Measurements from ENCODE around the gene NDUFA13. TPM values are rescaled to one million over a fixed set of nuclear protein-coding genes. Genes with fewer than 3 reads are reported as not detected.

Gene NDUFA13
- total RNA-seq, 2 experiments from 2014 or later = 314 to 363 TPM

GRCh38 chr19:19542507-19542906, 26.5 kb downstream of the NDUFA13 start:
- POLR2A ChIA-PET = no interaction called here
- Mint-ChIP-seq H3K4me3 (no peak overlapping the region), H3K36me3 (ENCODE audit: low read depth) (no peaks in the 10 kb centered on the region), H3K9me3 (no peaks in the 10 kb centered on the region), H3K27ac (no peak overlapping the region), H3K27me3 (peaks cover 20% of the 10 kb centered on the region), H3K4me1 (peaks cover 28% of the 10 kb centered on the region)
- CTCF ChIA-PET = interaction anchor here (1.2 kb wide), 1 partner anchor 10 kb away, joined by 3 read pairs; no protein-coding TSS in a partner anchor
- DNase-seq = no peak

- Mint-ChIP-seq H3K36me3 (ENCODE audit: low read depth) (no peaks in the 10 kb centered on the region), H3K4me1 (peaks cover 24% of the 10 kb centered on the region), H3K4me3 (no peak overlapping the region), H3K27ac (no peak overlapping the region), H3K27me3 (peaks cover 16% of the 10 kb centered on the region), H3K9me3 (no peaks in the 10 kb centered on the region)
- DNase-seq = no peak
- POLR2A ChIA-PET = no interaction called here
- CTCF ChIA-PET = interaction anchor here (0.7 to 1.9 kb wide), 3 partner anchors 10 to 11 kb away, joined by 3 to 7 read pairs (median 3); no protein-coding TSS in a partner anchor
These were observed 27.1 kb downstream of the NDUFA13 start for GRCh38 chr19:19543101-19543500.

- Mint-ChIP-seq H3K27ac (no peak overlapping the region), H3K4me1 (peaks cover 21% of the 10 kb centered on the region), H3K27me3 (peaks cover 13% of the 10 kb centered on the region), H3K9me3 (no peaks in the 10 kb centered on the region), H3K4me3 (no peak overlapping the region), H3K36me3 (ENCODE audit: low read depth) (no peaks in the 10 kb centered on the region)
- ChIA-PET POLR2A (no interaction called here), CTCF (interaction anchor here (0.7 to 1.9 kb wide), 3 partner anchors 9 to 11 kb away, joined by 3 to 7 read pairs (median 3); no protein-coding TSS in a partner anchor)
- no peak for DNase-seq
These were observed 27.6 kb downstream of the NDUFA13 start for GRCh38 chr19:19543640-19544039.

DNA sequence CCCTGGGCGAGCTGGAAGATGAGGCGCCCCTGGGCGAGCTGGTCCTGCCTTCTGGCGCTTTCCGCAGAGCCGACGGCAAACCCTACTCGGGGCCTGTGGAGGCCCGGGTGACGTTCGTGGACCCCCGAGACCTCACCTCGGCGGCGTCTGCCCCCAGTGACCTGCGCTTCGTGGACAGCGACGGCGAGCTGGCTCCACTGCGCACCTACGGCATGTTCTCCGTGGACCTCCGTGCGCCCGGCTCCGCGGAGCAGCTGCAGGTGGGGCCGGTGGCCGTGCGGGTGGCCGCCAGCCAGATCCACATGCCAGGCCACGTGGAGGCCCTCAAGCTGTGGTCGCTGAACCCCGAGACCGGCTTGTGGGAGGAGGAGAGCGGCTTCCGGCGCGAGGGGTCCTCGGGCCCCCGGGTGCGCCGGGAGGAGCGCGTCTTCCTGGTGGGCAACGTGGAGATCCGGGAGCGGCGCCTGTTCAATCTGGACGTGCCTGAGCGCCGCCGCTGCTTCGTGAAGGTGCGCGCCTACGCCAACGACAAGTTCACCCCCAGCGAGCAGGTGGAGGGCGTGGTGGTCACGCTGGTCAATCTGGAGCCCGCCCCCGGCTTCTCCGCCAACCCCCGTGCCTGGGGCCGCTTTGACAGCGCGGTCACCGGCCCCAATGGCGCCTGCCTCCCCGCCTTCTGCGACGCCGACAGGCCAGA, 28.4 kb downstream of the NDUFA13 start:
- Mint-ChIP-seq H3K4me1 (peaks cover 16% of the 10 kb centered on the region), H3K4me3 (no peak overlapping the region), H3K27me3 (peaks cover 9% of the 10 kb centered on the region), H3K36me3 (ENCODE audit: low read depth) (no peaks in the 10 kb centered on the region), H3K27ac (no peak overlapping the region), H3K9me3 (no peaks in the 10 kb centered on the region)
- CTCF ChIA-PET = interaction anchor here (1.9 kb wide), 1 partner anchor 12 kb away, joined by 7 read pairs; no protein-coding TSS in a partner anchor
- no peak for DNase-seq
- POLR2A ChIA-PET = no interaction called here

GRCh38 chr19:19544954-19545591, 29.0 kb downstream of the NDUFA13 start:
- CTCF ChIA-PET = interaction anchor here (0.7 to 1.9 kb wide), 2 partner anchors 9 to 13 kb away, joined by 3 to 7 read pairs; no protein-coding TSS in a partner anchor
- POLR2A ChIA-PET = no interaction called here
- no peak for DNase-seq
- Mint-ChIP-seq H3K4me1 (peaks cover 16% of the 10 kb centered on the region), H3K4me3 (no peak overlapping the region), H3K27me3 (peaks cover 6% of the 10 kb centered on the region), H3K27ac (no peak overlapping the region), H3K36me3 (ENCODE audit: low read depth) (no peaks in the 10 kb centered on the region), H3K9me3 (no peaks in the 10 kb centered on the region)

DNA sequence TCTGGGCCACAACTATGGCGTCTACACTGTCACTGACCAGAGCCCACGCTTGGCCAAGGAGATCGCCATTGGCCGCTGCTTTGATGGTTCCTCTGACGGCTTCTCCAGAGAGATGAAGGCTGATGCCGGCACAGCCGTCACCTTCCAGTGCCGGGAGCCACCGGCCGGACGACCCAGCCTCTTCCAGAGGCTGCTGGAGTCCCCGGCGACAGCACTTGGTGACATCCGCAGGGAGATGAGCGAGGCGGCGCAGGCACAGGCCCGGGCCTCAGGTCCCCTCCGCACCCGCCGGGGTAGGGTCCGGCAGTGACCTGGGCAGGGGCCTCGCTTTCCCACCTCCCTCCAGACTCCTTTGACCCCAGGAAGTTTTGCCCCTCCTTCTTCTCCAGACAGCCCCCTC, 29.7 kb downstream of the NDUFA13 start:
- ChIA-PET POLR2A (no interaction called here), CTCF (interaction anchor here (0.5 to 0.7 kb wide), 2 partner anchors 9 to 356 kb away, joined by 3 to 5 read pairs; no protein-coding TSS in a partner anchor)
- Mint-ChIP-seq H3K36me3 (ENCODE audit: low read depth) (no peaks in the 10 kb centered on the region), H3K4me3 (no peak overlapping the region), H3K27me3 (peaks cover 4% of the 10 kb centered on the region), H3K9me3 (no peaks in the 10 kb centered on the region), H3K4me1 (peaks cover 13% of the 10 kb centered on the region), H3K27ac (no peak overlapping the region)
- DNase-seq = no peak

GRCh38 chr19:19546751-19547162, 30.7 kb downstream of the NDUFA13 start:
- H3K4me1 Mint-ChIP-seq = peaks cover 8% of the 10 kb centered on the region
- DNase-seq = no peak
- H3K36me3 Mint-ChIP-seq (ENCODE audit: low read depth) = no peaks in the 10 kb centered on the region
- CTCF ChIA-PET = interaction anchor here (1.3 to 1.4 kb wide), 2 partner anchors 8 to 15 kb away, joined by 3 to 4 read pairs; no protein-coding TSS in a partner anchor
- POLR2A ChIA-PET = no interaction called here
- no peaks in the 10 kb centered on the region for H3K9me3 Mint-ChIP-seq
- H3K27me3 Mint-ChIP-seq = peaks cover 3% of the 10 kb centered on the region
- no peak overlapping the region for H3K27ac Mint-ChIP-seq
- H3K4me3 Mint-ChIP-seq = no peak overlapping the region

- H3K36me3 Mint-ChIP-seq (ENCODE audit: low read depth) = no peaks in the 10 kb centered on the region
- DNase-seq = no peak
- H3K27ac Mint-ChIP-seq = no peak overlapping the region
- CTCF ChIA-PET = interaction anchor here (1.3 to 2.1 kb wide), 3 partner anchors 9 to 96 kb away, joined by 3 to 5 read pairs (median 4); partner anchors contain the start of gene GMIP
- no peaks in the 10 kb centered on the region for H3K4me1 Mint-ChIP-seq
- H3K9me3 Mint-ChIP-seq = no peaks in the 10 kb centered on the region
- H3K27me3 Mint-ChIP-seq = peaks cover 3% of the 10 kb centered on the region
- no peak overlapping the region for H3K4me3 Mint-ChIP-seq
- POLR2A ChIA-PET = no interaction called here
These were observed 31.8 kb downstream of the NDUFA13 start for GRCh38 chr19:19547674-19548336.

DNA sequence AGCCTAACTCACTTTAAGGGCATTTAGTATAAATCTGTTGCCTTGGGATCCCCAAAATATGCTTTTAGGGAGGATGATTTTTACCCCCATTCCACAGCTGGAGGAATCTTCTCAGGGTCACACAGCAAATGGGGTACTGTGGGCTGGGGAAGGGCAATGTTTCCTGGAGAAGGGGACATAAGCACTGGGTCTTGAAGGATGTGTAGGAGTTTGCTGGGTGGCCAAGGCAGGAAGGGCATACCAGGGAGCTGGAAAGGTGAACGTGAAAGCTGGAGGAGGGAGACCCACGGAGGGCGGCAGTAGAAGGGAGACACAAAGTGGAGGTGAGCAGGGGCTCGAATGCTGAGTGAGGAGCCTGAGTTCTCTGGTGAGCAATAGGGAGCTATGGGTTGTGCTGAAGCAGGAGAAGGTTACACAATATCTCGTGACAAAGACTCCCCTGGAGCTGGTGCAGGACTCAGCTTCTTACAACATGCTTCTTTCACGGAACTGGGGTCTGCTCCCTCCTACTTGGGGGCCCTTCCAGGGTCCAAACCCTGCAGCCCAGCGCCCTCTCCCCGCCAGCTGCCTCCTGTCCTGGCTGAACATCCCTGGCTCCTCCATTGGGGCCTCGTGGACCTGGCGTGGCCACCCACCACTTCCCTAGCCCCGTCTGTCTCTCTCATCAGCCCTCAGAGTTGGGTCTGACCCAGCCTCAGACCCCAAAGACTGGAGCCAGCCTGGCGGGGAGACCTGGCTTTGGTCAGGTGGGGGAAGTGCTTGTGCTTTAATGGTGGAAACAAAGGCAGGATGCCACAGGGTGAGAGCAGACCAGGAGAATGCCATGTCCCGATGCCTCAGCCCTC, 33.1 kb downstream of the NDUFA13 start:
- Mint-ChIP-seq H3K9me3 (no peaks in the 10 kb centered on the region), H3K27ac (no peak overlapping the region), H3K4me3 (no peak overlapping the region), H3K36me3 (ENCODE audit: low read depth) (no peaks in the 10 kb centered on the region), H3K4me1 (no peaks in the 10 kb centered on the region), H3K27me3 (peaks cover 3% of the 10 kb centered on the region)
- ChIA-PET POLR2A (no interaction called here), CTCF (interaction anchor here (0.9 to 2.1 kb wide), 2 partner anchors 8 to 95 kb away, joined by 3 to 5 read pairs; partner anchors contain the start of gene GMIP)
- DNase-seq = no peak

DNA sequence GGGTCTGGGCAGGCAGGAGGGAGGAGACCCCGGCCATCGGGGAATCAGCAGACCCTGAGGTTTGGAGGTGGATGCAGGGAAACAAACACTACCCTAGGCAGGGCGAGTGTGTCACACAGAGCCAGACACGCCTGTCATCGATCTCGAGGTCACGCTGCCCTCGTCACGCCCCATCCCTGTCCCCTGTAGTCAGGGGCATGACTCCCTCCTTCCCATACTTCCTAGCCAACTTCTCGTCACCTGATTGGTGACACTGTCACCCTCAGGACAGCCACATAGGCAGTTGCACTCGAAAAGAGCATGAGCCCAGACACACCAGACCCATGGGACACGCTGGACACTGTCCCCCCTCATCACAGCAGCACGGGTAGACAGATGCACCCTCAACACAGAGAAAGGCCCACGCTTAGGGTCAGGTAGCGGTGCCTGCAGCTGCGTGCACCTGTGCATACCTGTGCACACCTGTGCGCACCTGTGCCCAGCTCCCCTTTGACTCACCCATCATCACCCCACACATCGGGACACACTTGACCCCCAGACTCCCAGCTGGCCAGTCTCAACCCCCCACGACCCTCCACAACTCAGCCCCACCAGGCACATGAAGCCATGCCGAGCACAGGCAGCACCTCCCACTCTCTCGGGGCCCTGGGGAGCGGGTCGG, 33.9 kb downstream of the NDUFA13 start:
- H3K4me3 Mint-ChIP-seq = no peak overlapping the region
- no peak for DNase-seq
- CTCF ChIA-PET = interaction anchor here (0.6 kb wide), 1 partner anchor 203 kb away, joined by 3 read pairs; no protein-coding TSS in a partner anchor
- POLR2A ChIA-PET = no interaction called here
- H3K36me3 Mint-ChIP-seq (ENCODE audit: low read depth) = no peaks in the 10 kb centered on the region
- H3K27me3 Mint-ChIP-seq = peaks cover 3% of the 10 kb centered on the region
- no peak overlapping the region for H3K27ac Mint-ChIP-seq
- H3K9me3 Mint-ChIP-seq = no peaks in the 10 kb centered on the region
- peaks cover 3% of the 10 kb centered on the region for H3K4me1 Mint-ChIP-seq

- POLR2A ChIA-PET = no interaction called here
- peaks cover 3% of the 10 kb centered on the region for H3K4me1 Mint-ChIP-seq
- DNase-seq = no peak
- no peak overlapping the region for H3K4me3 Mint-ChIP-seq
- H3K27me3 Mint-ChIP-seq = peaks cover 3% of the 10 kb centered on the region
- H3K9me3 Mint-ChIP-seq = no peaks in the 10 kb centered on the region
- no peaks in the 10 kb centered on the region for H3K36me3 Mint-ChIP-seq (ENCODE audit: low read depth)
- CTCF ChIA-PET = interaction anchor here (0.5 to 1.5 kb wide), 4 partner anchors 10 to 204 kb away, joined by 3 to 12 read pairs (median 4); no protein-coding TSS in a partner anchor
- no peak overlapping the region for H3K27ac Mint-ChIP-seq
These were observed 34.5 kb downstream of the NDUFA13 start for GRCh38 chr19:19550485-19550929.

All from activated CD4-positive, alpha-beta T cell treated with anti-CD3 and anti-CD28 coated beads, Interleukin-2, amount 10 ng/mL, durations not matched to agents 7 days and 5 days (primary cell).